Erythroblast (primary cell): ENCODE measurements around the gene KIFC1.

Experiments
- DNase-seq, 2 experiments: peaks; one replicate each; lab custom pipeline; 2025; lab: John Stamatoyannopoulos, UW
- GATA1 ChIP-seq: IDR thresholded peaks from 2 replicates; pipeline ENCODE4 v1.6.1; 2011; ENCODE audit warnings: low read depth, mild to moderate bottlenecking, control low read depth, low read length, moderate library complexity
- POLR2A ChIP-seq: IDR thresholded peaks from 2 replicates; pipeline ENCODE4 v1.6.1; 2011; ENCODE audit warnings: mild to moderate bottlenecking, low read length

KIFC1 gene

DNA sequence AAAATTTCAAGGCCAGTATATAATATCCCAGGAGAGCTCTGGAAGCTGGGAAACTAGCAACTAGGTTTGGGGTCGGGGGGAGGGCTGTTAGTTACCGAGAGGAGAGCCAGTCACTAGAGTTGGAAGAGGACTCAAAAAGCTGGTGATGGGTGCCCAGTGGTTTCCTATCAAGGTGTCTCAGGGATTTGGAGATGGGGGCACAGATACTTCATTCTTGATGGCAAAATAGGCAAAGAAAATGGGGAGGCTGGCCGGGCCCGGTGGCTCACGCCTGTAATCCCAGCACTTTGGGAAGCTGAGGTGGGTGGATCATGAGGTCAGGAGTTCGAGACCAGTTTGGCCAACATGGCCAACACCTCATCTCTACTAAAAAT, 20.0 kb downstream of the KIFC1 start:
- DNase-seq = no peak

DNA sequence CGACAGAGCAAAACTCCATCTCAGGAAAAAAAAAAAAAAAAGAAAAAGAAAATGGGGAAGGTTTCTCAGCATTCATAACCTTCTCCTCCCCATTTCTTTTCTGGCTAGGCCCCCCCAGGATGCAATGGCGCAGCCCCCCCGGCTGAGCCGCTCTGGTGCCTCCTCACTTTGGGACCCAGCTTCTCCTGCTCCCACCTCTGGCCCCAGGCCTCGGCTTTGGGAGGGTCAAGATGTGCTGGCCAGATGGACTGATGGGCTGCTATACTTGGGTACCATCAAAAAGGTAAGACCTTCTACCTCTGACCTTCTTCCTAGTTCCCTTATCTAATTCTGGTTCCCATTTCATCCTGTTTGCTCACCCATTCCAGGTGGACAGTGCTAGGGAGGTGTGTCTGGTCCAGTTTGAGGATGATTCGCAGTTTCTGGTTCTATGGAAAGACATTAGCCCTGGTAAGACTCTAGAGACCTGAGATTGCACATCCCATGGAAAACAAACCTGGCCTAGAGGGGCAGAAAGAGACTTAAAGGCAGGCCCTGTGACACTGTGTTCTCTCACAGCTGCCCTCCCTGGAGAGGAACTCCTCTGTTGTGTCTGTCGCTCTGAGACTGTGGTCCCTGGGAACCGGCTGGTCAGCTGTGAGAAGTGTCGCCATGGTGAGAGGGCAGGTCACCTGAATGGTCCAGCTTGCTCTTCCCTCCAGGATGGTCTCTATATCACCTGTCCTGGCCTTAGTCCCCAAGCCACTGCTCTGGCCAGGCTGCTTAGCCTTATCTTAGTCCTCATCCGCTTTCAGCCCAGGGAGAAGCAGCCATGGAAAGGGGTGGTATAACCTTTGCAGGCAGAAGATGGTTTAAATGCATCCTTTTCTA, 20.8 kb downstream of the KIFC1 start:
- no peak for TF ChIP-seq GATA1
- TF ChIP-seq POLR2A = no peak
- DNase-seq = no peak

More for the DNA sequence above, 20.0 kb downstream of the KIFC1 start:
- TF ChIP-seq POLR2A (no peak), GATA1 (no peak)

DNA sequence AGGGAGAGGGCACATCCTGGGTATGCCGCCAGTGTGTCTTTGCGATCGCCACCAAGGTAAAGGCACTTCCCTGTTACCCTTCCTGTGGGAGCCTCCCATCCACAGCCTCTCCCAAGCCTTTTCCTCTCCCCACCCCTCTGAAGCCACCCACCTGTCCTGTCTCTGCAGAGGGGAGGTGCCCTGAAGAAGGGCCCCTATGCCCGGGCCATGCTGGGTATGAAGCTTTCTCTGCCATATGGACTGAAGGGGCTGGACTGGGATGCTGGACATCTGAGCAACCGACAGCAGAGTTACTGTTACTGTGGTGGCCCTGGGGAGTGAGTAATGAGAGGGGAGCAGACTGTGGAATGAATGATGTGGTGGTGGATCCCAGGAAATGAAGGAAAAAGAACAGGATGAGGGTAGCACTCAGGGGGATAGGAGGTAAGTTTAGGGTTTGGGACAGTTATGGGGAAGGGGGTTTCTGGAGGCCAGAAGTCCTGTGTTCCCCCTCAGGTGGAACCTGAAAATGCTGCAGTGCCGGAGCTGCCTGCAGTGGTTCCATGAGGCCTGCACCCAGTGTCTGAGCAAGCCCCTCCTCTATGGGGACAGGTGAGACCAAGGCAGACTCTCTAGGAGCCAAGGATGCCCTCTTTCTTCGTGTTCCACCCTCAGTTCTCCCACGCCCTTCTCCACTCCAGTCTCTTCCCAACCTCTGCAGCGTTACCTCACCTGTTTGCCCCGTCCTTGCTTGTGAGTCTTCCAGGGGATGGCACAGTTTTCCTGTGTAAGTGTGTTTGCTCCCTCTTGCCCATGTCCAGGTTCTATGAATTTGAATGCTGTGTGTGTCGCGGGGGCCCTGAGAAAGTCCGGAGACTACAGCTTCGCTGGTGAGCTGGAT, 21.9 kb downstream of the KIFC1 start:
- TF ChIP-seq POLR2A = no peak
- TF ChIP-seq GATA1 = no peak
- DNase-seq = no peak

DNA sequence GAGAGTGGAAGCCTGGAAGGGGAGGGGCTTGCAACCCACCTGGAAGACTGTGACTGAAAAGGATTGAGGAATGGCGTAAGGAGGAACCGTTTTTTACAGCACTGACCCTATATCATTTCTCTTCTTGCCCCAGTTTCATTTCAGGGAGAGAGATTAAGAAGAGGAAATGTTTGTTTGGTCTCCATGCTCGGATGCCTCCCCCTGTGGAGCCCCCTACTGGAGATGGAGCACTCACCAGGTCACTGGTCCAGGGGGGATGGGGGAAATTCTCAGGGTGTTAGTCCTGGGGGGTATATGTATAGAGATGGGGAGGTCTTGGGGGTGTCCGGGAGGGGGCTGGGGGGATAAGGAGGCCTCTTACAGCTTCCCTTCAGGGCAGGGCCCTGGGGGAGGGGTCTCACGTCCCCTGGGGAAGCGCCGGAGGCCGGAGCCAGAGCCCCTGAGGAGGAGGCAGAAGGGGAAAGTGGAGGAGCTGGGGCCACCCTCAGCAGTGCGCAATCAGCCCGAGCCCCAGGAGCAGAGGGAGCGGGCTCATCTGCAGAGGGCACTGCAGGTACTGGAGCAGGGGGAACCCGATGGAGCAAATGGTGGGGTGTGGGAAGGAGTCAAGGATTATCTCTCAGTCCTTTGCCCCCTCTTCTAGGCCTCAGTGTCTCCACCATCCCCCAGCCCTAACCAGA, 23.1 kb downstream of the KIFC1 start:
- no peak for DNase-seq
- TF ChIP-seq GATA1 = no peak
- no peak for TF ChIP-seq POLR2A

DNA sequence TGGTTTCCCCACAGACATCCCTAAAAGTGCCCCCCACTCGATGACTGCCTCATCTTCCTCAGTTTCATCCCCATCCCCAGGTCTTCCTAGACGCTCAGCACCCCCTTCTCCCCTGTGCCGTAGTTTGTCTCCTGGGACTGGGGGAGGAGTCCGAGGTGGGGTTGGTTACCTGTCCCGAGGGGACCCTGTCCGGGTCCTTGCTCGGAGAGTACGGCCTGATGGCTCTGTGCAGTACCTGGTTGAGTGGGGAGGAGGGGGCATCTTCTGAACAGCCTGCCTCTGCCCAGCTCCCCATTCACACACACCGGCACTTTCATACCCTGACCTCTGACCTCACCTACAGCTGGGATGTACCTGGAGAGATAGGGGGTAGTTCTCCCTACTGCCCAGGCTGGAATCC, 24.2 kb downstream of the KIFC1 start:
- no peak for TF ChIP-seq GATA1
- no peak for TF ChIP-seq POLR2A
- DNase-seq = no peak

DNA sequence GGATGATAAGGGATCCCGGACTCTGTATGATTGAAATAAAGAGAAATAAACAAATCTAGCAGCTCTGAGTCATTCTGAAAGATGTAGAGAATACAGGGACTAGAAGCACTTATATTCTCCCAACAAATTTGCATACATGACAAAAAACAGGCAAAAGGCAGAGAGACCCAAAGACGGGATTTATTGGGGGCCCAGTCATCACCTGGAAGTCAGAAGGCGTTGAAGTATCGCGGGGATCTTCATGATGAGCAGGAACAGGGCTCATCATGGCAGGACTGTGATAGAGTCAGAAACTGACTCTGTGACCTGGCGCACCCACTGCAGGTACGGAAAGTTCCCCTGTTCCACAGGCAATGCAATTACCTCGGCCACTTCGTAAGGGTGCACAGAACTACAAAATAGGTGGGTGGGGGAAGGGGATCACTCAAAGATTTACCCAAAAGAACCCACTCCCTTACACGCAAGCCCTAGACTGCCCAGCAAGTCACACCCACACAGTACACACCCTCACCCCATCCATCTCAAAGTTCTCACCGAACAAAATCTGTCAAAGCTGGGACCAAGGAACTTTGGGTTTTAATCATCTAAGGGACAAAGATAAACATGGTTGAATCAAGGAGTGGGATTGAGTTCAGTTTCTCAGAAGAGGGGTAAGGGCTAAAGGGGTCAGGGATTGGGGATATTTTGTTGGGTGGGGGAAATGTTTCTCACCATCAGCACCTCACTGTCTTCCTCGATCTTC, 24.9 kb downstream of the KIFC1 start:
- no peak for DNase-seq

DNA sequence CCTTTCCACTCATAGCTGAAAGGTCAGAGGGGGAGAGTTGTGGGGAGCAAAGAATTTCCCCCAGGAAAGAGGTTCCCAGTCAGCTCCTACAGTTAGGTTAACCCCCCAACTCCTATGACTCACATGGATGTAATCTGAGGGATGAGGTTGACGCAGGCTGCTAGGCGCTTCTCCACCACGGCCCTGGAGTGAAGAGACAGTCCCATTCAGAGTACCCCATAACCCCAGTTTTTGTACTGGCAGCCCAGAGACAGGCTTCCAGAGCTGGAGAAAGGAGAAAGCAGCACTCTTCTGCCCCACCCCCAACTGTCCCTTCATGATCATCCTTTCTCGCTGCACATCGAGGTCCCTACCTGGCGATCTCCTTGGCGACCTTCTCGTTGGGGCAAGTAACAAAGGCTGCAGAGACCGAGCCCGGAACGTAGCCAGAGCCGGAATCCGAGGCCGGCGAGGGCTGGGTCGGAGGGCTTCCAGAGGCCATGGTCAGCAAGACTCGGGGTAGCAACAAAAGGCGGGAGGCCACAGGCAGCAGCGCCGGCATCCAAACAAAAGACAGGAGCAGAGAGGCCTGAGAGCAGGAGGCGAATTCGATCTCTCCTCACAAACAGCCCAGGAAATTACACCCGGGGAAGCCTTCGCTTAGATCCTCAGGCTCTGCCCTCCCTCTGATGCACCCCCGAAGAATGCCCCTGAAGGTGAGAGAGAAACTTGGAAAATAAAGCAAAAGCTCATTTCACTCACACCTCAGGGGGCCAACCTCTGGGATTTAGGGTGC, 25.7 kb downstream of the KIFC1 start:
- TF ChIP-seq POLR2A (no peak), GATA1 (no peak)
- DNase-seq = peak; percentile 36 to 73

More for the DNA sequence above, 24.9 kb downstream of the KIFC1 start:
- no peak for TF ChIP-seq GATA1
- TF ChIP-seq POLR2A = no peak

DNA sequence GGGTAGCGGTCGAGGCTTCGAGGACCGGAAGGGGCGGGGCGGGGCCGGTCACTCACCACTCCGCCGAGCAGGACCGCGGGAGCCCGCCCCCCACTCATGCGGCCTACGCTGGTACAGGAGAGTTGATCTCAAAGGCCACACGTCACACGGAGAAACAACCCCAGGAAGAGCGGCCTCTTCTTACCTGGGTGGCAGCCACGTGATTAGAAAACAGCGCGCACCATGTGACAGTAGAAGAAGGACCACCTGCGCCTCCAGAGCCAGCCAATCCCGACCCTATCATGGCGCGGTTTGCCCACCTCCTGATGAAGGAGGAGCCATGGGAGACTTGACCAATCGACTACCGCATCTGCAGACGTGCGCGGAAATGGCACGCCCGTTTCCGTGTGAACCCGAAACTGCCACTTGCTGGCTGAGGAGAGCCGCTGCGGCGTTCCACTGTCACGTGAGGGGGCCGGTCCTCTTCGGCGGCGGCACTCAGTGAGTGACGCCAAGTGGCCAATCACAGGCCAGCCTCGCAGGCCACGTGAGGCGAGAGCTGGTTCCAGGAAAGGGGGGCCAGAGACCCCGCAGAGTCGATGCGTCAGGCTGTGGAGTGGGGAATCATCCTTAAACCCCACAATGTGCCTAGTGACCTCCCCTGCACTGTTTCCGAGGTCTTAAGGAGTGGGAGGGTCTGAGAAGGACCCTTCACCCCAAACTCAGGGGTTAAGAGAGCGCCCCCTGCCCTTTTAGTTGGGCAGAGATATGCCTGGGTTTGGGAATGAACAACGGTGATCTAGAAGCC, 26.5 kb downstream of the KIFC1 start, which contains the start of gene CUTA:
TSS of gene CUTA (minus strand) at position 205 of the 787 bp plus-strand sequence. CDS start at position 98, 107 bp downstream.
- TF ChIP-seq GATA1 (no peak), POLR2A (peak; percentile 97)
- peak; percentile 99 to 100 for DNase-seq

DNA sequence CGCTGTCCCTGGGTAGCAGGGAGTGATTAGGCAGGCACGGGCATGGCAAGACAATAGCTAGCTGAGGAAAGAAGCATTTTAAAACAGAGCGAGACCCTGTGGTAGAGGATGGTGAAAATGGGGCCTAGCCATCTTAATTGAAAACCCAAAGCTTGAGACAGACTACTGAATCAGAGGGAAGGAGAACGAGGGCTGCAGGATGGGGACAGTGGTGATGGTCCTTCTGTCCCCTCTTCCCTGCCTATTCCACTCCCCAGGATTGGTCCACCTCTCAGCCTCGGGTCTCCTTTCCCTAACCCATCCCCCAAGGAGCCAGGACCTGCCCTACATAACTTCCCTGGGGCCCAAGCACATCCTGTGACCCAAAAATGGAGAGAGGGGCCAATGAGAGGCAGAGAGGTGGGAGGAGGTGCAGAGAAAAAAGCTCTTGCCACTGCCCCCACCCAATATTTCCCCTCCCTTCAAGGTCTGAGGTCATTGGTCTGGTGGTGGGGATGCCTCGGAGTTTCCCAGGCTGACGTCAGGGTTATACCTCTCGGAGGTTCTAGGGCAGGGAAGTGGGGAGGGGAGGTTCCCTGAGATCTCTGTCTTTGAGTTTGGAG, 27.2 kb downstream of the KIFC1 start:
- peak; percentile 38 to 67 for DNase-seq
- TF ChIP-seq POLR2A (peak; percentile 82), GATA1 (no peak)

DNA sequence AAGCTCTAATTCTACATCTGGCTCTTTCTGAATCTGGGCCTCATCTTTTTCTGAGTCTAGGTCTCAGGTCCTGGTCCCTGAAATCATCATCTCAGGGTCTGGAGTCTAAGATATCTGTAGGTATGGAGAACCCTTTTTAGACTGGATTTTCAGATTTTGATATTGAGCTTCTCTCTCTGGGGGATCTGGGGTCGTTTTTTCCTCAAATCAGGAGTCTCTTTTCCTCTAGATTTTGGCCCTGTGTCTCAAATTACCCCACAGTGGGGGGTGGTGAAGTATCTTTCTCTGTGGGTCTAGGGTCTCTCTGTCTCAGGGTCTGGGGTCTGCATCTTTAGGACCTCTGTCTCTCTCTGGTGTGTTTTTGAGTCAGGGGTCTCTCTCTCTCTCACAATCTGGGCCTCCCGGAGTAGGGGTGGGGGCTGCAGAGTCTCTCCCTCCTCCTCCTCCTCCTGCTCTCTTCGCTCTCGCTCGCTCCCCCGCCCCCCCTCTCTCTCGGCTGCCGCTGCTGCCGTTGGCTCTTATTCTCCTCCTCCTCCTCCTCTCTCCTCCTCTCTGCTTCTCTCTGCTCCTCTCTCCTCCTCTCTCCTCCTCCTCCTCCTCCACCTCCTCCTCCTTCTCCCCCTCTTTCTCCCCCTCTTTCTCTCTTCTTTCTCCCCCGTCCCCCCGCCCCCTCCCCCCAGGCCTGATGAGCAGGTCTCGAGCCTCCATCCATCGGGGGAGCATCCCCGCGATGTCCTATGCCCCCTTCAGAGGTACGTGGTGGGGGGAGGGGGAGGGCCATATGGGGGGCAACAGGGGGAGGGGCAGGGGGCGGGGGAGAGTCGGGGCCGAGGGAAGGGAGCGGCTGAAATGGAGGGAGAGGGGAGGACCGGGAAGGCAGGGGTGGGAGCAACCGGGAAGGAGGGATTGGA, 28.2 kb downstream of the KIFC1 start, which contains the start of gene SYNGAP1:
TSS of gene SYNGAP1 (plus strand) at position 486 of the 911 bp plus-strand sequence. CDS start at position 686, 200 bp downstream.
- TF ChIP-seq GATA1 (no peak), POLR2A (peak; percentile 21)
- DNase-seq = peak; percentile 50 to 58
